Mammary epithelial cell (primary cell): ENCODE measurements around the gene TREML4.

Experiments
- CTCF ChIP-seq, 2 donors: IDR thresholded peaks in 1 of 2; conservative IDR thresholded peaks in 1 of 2; 2 replicates each; pipeline ENCODE4 v1.5.1; 2011 to 2012; ENCODE audit warnings: inconsistent platforms in 2 of 2, low read length in 2 of 2, mild to moderate bottlenecking in 2 of 2, control low read depth in 1 of 2, low read depth in 1 of 2; ENCODE audit not compliant: insufficient read depth in 1 of 2; ENCODE audit errors: extremely low read depth in 1 of 2
- EZH2 ChIP-seq: IDR thresholded peaks from 2 replicates; pipeline ENCODE4 v1.6.1; 2012; ENCODE audit warnings: low read length, inconsistent platforms, borderline replicate concordance

- no peak for TF ChIP-seq CTCF (conservative IDR thresholded peaks at IDR 0.05 in 1 of 2, IDR thresholded peaks at IDR 0.05 in 1 of 2; ENCODE audit: extremely low read depth in 1 of 2, insufficient read depth in 1 of 2, low read depth in 1 of 2, low read length in 2 of 2)
- no peak for TF ChIP-seq EZH2
Measured at GRCh38 chr6:41193171-41193734, 34.9 kb upstream of the TREML4 start.
